HG03060 (cell line): Measurements from ENCODE around the gene CYFIP1.

Experiments used
- ATAC-seq: cut with Tn5 transposase; IDR thresholded peaks from one replicate; pipeline ENCODE4 v1.9.1; 2021; ENCODE audit warnings: low read depth, moderate number of reproducible peaks; ENCODE audit not compliant: unreplicated experiment

CYFIP1 gene

DNA sequence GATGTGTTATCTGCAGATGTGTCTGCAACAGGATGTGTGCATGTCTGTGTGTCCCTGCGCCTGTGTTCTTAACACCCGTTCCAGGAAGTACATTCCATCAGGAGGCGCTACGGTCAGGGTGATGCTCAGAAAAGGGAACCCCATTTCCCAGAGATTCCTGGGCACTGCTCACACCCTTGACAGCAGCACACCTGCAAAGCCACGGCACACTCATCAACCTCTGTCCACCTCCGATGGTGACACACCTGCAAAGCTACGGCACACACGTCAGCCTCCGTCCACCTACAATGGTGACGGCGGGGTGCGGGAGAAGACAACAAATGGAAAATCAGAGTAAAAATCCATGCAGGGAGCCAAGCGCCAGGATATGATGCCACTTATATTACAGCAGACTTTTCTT lies 86.3 kb downstream of the CYFIP1 start:
- ATAC-seq = no peak

DNA sequence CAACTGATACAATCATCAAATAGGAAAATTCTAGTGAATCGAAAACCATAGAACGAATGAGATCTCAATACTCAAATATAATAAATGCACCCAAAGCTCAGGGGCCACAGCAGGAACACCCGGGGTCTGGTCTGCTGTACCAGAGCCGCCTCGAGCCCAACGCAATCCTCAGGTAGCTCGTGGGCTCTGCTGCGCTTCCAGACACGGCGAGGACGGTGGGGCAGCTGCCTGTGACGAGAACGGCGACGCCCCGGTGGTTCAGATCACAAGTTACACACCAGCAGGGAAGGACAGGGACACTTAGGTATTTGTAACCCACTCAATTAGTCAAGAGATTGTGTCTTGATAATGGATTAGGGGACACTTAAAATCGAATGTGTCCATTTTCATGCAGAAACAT lies 87.1 kb downstream of the CYFIP1 start:
- ATAC-seq = no peak

DNA sequence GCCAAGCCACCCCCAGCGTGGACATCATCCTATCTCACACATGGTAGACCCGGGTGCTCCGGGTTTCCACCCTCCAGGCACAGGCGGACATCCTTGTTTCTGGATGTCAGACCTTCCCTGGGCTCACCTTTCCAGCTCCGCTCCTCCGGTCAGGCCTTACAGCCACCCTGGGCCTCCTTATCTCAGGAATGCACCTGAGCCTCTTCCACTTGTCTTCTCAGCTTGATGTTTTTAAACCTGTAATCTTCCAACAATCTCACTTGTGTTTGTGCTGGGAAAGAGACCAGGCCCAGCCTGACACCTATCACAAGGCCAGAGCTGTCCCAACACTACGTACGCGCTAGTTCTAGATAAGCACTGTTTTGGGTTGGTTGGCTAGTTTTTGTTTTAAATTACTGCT lies 87.8 kb downstream of the CYFIP1 start:
- ATAC-seq = no peak

DNA sequence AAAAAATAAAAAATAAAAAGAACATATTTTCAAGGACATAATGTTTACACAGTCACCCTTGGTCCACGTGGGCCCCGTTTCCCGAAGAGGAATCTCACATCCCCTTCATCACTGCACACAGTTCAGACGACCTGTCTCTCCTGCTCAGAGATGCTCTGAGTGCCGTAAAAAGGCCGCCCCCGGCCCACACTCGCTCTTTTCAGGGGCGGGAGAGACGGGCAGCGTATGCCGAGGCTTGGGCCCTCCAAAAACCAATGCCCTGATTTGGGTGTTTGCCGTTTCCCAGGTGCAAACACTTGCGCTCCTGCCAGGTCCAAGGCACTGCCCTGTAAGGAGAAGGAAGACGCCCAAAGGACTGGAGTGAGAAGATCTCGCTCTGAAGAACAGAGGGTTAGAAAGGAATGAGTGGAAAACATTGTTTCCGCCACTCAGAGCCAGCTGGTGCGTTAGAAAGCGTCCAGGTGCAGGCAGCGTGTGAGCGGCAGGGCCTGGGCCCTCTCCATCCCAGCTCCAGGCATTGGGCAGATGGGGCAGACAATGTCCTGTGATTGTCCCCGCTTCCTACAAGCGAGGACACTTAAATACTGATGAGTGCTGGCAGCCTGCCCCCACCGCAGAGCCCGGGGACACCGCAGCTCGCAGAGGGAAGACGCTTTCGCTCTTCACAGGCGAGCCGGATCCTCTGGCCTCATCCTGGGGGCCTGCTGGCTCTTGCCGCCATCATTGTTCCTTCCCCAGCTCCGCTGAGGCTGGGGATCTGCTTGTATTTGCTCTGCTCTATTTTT lies 88.5 kb downstream of the CYFIP1 start:
- ATAC-seq = no peak

DNA sequence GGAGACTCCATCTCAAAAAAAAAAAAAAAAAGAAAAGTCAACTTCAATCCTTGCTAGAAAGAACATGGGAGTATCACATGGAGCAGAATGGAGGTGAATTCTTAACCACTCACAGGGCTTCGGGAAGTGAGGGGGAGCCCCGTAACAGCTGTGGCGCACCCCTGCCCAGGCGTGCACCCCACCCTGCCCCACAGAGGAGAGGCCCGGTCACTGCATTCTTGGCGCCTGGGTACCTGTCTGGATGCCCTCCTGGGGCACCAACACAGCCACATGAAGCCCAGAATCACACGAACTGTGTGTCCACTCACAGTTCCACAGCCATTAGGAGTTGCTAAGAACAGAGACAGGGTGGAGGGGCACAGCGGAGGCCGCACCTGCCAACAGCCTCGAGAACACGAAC lies 89.9 kb downstream of the CYFIP1 start:
- ATAC-seq = no peak

DNA sequence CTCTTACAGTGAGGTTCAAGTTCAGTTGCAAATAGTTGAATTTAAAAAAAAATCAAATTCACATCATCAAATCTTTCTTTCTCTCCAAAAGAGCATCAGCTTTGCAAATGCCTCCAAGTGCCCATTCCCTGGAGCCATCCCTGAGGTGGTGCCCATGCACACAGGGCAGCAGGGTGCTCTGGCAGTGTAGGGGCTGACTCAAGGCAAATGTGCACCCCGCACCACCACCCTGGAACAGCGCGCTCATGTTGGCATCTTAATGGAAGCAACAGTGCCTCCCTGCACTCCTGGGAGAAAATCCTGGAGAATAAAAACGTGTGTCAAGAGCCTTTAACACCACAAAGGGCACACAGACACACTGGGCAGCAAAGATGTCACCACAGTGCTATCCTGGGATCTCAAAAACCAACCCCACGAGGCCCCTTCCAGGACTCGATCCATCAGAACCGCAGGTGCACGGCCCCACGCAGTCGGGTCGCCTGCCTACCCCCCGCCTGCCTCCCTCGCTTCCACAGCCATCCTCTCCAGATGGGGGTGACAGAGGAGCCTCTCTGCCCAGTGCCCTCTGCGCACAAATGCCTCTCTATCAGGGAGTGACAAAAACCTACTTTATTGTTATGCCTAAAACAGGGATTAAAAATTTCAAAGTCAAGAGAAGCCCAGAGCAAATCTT lies 90.9 kb downstream of the CYFIP1 start:
- ATAC-seq = no peak

DNA sequence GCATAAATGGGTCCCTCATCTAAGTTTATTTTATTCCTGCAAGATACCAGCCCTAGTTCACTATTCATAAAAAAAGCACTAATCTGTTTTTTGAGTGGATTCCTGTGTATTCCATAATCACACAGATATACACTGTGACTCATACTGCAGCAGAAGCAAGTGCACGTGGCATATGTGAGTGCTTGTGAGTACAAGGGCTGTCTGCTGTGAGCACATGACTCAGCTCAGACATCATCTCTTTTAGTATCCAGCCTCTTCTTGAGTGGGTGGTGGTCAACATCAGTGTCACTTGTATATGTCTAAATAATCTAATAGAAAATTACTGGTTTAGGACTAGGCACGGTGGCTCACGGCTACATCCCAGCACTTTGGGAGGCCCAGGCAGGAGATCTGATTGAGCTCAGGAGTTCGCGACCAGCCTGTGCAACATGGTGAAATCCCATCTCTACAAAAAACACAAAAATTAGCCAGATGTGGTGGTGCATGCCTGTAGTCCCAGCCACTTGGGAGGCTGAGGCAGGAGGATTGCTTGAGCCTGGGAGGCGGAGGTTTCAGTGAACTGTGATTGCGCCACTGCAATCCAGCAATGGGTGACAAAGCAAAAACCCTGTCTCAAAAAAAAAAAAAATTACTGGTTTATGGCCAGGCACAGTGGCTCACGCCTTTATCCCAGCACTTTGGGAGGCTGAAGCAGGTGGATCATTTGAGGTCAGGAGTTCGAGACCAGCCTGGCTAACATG lies 91.9 kb downstream of the CYFIP1 start:
- no peak for ATAC-seq

DNA sequence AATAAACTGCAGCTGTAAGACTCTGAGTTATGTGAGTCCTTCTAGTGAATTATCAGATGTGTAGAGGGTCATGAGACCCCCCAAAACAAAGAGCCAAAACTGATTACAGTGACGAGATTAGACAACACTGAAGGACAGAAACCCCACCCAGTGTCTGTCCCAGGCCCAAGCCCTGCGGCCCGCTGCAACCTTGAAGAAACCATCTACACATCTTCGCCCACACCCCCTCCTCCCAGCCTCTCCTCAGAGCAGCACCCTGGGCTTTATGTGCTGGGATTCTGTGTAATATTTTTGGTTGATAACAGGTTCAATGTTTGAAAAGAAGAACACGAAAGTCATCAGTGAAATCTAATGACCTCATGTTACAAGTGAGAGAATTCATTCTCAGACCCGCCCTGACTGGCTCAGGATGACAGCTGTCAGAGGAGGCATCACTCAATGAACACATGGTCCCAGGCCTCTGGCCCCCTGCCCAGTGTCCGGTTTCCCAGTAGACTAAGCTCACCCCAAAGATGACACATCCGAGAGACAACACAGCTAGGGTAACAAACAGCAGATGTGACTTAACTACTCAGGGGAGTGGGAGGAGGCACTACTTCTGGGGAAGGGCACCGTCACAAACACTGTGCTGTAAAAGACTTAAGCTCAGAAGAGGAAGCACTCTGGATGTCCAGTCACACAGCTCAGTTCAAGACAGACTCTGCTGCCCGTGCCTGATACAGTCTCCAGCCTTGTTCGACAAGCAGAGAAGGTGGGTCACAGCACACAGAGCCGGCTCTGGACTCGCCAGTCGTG lies 92.8 kb downstream of the CYFIP1 start:
- no peak for ATAC-seq

DNA sequence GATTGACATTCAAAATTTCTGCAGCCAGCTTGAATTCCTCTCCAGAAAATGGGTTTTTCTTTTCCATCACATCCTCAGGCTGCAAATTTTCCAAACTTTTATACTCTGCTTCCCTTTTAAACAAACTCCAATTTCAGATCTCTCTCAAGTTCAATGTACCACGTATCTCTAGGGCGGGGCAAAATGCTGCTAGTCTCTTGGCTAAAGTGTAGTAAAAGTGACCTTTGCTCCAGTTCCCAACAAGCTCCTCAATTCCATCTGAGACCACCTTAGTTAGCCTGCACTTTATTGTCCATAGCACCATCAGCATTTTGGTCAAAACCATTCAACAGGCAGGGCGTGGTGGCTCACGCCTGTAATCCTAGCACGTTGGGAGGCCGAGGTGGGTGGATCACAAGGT lies 95.0 kb downstream of the CYFIP1 start:
- no peak for ATAC-seq

DNA sequence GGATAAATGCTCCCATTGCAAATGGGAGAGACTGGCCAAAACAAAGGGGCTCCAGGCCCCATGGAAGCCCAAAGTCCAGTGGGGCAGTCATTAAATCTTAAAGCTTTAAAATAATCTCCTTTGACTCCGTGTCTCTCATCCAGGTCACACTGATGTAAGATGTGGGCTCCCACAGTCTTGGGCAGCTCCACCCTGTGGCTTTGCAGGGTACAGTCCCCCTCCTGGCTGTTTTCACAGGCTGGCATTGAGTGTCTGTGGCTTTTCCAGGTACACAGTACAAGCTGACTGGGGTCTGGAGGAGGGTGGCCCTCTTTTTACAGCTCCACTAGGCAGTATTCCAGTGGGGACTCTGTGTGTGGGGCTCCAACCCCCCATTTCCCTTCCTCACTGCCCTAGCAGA lies 95.8 kb downstream of the CYFIP1 start:
- ATAC-seq = no peak

DNA sequence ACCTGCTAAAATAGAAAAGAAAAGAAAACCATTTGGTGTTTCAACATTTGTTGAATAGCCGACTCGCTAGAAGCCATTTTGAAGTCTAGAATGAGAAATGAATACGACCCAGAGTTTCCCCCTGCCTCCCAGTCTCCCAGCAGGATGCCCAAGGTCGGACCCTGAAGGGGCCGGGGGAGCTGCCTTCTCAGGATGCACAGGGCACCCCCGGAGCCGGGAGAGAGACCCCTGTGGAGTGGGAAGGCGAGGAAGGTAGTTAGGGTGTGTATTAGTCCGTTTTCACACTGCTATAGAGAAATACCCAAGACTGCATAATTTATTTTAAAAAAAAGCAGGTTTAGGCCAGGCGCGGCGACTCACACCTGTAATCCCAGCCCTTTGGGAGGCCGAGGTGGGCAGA lies 97.0 kb downstream of the CYFIP1 start:
- ATAC-seq = no peak

DNA sequence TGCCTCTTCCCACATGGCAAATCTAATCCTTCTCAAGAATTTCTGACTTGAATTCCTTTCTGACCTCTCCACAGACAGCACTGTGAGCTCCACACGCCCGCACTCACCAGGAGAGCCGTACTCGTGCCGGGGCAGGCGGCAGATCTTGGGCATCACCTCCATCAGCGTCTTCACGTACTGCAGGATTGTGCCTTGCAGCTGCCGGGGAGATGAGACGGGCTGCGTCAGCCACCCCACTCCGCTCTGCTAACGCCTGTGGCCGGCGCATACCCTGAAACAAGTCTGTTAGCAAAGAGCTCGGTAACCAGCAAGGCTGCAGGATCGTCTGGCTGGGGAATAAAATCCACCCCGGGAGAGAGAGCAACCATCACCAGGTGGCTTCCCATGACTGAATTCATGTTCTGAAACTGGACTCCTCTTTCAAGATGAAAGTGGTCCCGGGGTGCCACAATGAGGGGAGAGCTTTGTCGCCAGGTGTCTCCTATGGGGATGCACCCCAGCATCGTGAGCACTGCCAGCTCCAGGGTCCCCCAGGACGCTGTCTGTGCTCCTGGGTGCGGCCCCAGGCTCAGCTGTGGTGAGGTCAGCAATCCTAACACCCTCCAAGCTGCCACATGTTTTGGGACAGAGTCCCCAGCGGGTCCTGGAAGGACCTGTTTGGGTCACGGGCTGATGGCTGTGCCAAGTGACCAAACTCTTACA lies 98.3 kb downstream of the CYFIP1 start:
- no peak for ATAC-seq

DNA sequence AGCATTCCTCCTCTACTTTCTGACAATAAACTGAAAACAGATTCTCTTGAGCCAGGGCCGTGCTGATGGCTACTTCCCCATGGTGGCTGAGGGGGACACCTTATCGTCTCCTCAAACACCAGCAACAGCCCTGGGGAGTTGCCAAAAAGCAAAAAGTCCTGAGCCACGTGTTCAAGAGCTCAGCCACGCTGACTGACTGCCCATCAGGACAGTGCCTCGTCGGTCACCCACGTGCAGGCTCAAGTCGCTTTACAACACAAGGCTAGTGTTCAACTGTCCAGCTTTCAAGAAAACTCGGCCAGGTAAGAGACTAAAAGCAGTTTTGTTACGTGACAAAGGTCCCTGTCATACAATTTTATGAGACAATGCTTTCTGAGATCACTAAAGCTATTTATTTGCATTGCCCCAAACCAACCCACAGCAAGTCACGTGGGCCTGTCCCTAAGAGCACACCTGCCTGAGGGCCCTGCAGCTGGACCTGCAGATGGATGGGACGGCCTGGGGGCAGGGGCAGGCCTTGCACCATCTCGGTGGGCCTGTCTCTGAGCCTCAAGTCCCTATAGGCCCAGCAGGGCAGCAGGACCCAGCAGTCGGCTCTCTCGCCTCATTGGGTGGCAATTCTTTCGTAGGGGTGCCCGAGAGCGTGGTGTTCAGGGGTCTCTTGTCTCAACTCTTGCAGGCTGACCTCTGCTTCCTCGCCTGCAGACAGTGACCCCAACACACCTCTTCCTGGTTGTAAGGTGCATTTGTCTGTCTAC lies 99.0 kb downstream of the CYFIP1 start:
- no peak for ATAC-seq

DNA sequence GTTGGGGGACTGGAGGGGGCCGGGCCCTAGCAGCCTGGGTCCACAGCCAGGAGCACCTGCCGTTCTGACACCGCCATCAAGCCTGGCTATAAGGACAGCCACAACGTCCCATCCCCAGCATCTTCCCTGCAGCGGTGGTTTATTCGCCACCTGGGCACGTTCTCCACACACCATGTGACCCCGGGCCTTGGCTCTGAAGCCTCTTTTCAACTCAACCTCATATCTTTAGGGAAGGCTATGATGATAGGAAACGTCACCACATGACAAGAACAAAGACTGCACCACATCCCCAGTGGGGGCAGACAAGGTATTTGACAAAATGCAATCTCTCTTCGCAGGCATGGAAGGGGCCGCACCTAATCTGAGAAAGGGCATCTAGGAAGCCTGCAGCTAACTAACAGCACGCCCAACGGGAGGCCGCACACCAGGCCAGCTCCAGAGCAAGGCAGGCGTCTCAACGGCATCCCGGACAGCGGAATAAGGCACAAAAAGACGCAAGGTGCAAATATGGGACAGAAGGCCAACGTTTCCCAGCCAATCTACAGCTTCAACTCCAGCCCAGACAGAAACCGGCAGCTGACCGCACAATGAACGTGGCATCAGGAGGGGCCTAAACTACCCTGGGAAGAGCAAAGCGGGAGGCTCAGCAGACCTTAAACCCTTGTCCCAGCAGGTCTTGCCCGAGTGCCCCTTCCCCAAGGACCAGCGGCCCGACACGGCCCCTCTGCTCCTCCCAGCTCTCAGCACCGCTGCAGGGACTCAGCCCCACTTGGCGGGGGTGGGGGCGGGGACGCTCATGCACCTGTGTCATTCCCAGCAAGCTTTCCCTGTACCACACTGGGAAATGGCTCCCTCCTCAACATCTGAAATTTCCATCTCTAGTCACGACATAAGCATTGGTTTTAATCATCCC lies 99.8 kb downstream of the CYFIP1 start:
- no peak for ATAC-seq

DNA sequence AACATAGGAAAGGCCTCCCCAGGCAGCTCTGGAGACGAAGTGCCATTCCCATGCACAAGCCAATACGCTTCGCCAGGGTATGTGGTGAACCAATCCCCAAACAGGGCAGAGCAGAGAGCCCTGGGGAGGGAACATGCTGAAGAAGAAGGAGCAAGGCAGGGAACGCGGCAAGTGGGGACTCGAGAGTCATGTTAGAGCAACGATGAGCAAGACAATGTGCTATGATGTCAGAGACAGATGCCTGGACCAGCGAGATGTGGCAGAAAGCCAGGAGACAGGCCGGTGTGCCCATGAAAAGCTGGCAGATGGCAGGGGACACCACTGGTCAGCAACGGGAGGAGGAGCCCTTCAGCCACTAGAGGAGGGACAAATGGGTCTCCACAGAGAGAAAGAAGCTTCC lies 102.1 kb downstream of the CYFIP1 start:
- ATAC-seq = no peak

DNA sequence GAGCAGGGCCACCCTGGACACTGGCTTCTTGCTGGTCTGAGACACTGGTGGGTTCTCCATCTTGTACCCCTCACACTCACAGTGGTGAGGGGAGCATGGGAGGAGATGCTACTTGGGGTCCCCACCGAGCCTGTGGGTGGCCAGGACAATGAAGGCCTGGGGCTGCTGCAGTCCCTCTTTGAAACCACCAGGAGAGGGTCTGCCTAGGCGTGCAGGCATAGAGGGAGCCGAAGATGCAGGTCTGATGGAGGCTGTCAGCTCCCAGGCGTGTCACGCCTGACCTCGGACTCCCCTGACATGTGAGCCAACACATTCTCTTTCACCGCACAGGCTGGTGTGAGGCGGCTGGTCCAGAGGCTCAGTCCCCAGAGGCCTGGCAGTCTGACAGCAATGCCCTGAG lies 102.6 kb downstream of the CYFIP1 start:
- no peak for ATAC-seq

DNA sequence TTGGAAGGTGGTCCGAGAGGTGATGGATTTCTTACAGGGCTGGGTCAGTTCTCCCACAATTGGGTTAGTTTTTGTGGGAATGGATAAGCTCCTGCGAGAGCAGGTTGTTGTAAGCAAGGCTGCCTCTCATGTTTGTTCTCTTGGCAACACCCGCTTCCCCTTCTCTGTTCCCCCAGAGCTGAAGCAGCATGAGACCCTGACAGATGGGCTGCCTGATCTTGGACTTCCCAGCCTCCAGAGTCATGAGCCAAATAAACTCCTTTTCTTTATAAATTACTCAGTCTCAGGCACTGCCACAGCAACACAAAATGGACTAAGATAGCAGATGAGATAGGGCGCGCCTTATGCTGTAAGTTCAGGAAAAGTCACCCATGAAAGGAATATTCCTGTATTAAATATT lies 103.1 kb downstream of the CYFIP1 start:
- no peak for ATAC-seq

DNA sequence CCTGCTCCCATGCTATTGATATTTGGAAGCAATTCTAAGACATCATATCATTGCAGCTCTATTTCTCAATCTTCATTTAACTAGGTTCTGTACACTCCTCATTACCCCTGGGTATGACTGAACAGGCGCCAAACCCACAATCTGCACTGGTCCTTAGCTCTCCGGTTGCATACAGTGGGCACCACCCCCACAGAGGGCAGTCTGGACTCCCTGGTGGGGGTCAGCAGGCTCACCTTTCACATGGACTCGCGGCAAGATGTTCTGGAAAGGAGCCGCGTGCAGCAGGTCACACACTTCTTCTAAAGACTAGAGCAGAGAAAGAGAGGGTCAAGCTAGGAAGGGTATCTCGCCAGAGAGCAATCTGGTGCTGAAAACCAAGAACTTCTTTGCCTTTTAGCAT lies 105.2 kb downstream of the CYFIP1 start:
- no peak for ATAC-seq

DNA sequence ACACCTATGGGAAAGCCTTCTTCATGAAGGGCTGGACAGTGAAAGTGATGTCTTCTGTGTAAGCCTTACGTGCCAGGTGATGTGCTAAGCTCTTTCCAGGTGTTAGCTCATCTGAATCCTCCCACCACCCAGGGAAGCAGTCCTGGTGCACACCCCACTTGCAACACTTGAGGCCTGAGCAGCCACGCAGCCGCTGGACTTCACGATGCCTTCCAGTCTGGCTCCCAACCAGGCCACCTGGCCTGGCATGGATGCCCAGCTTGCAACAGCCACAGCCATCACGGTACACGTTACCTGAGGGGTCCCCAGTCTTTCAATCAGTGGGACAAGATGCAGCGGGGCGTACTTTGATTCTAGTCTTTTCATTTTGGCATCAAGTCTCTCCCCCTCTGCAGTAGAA lies 105.9 kb downstream of the CYFIP1 start:
- ATAC-seq = no peak
